ENCODE results near the gene FBXW2.

DNA sequence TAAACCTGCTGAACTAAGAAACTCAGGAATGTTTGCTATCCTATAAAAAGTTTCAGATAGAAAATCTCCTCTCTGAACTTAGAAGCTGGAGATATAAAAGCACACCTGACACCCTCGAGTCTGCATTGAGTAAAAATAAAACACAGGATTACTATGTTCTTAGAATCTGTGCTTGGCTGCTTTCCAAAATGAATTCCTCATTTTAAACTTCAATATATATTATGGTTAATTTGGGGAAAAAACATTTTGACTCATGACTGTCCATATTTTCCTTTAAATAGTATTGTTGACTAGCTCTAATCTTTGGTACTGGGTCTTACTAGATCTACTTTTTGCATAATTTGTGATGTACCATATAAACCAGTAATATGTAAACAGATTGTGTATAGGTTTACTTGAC is 36.7 kb downstream of the FBXW2 start:
- no peak for TF ChIP-seq GATA2 (IDR thresholded peaks at IDR 0.05; ENCODE audit: low read depth, low read length)
- TF ChIP-seq GATA3 (IDR thresholded peaks at IDR 0.05; ENCODE audit: low read depth, low read length): no peak

All from SH-SY5Y (cell line).